ENCODE data around the gene COQ5. TPM values are rescaled to one million over a fixed set of nuclear protein-coding genes. Genes with fewer than 3 reads are reported as not detected.

Gene COQ5
- total and polyA plus RNA-seq, 2 of the 4 experiments (the other 2 are of a cell fraction): 21.6 to 25.1 TPM

DNA sequence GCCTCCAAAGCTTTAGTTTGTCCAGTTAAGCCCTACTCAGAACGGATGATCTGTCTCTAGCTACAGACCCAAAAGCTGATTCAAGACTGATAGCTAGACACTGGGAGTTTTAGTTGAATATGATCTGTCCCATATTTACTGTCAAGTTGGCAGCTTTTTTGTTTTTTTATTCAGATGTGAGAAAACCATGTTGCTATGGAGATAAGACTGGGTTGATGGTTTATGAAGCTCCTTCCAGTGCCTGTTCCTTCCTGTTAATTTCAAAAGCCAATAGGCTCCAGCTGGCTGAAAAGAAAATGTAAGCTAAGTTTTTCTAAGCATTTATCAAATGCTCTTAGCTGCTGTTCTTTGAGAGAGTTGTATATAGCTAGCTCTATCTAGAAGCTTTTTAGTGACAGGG is 28.4 kb downstream of the COQ5 start:
- CTCF ChIA-PET: no interaction called here
- no TSS peak for BruUV-seq (replicated peaks)
- no peak overlapping the region for H4K5ac ChIP-seq (ENCODE audit: low read depth, low read length)
- dilution Hi-C loops (cut with HindIII; ENCODE audit: low sequenced_read_pairs, unreplicated experiment): no loop called here
- no peak overlapping the region for H4K8ac ChIP-seq (ENCODE audit: low read depth in 2 of 2, low read length in 2 of 2)
- H2BK15ac ChIP-seq (ENCODE audit: low read depth, low read length): no peak overlapping the region
- peaks cover 4 to 23% of the 10 kb centered on the region in 2 experiments for H3K79me1 ChIP-seq (ENCODE audit: low read depth in 1 of 2, low read length in 2 of 2)
- H3K4ac ChIP-seq (ENCODE audit: low read depth, low read length): no peak overlapping the region
- H3K27me3 ChIP-seq (ENCODE audit: control insufficient read depth, insufficient read depth, low read length): no peaks in the 10 kb centered on the region
- H4K20me1 ChIP-seq (ENCODE audit: insufficient read depth, low read length): peaks cover 27% of the 10 kb centered on the region
- no peak overlapping the region for H2BK5ac ChIP-seq (ENCODE audit: low read depth, low read length, poor library complexity, severe bottlenecking)
- no peak overlapping the region for H2BK120ac ChIP-seq (ENCODE audit: low read depth, low read length)
- no peak overlapping the region for H3K4me3 ChIP-seq (ENCODE audit: insufficient read depth, low read depth, low read length)
- H2BK20ac ChIP-seq (ENCODE audit: low read depth, low read length): no peak overlapping the region
- H3K56ac ChIP-seq (ENCODE audit: extremely low read depth, insufficient read depth, low read length): no peak overlapping the region
- H3K23ac ChIP-seq (ENCODE audit: low read depth, low read length): no peak overlapping the region
- no peak overlapping the region for H3K14ac ChIP-seq (replicated peaks; ENCODE audit: low read depth, low read length)
- no peak overlapping the region for H4K91ac ChIP-seq (ENCODE audit: insufficient read depth, low read depth, low read length)
- H3K4me2 ChIP-seq (ENCODE audit: low read depth, low read length): no peak overlapping the region
- no peak overlapping the region for H2AFZ ChIP-seq (replicated peaks; ENCODE audit: low read length, poor library complexity)
- no peak overlapping the region for H3K27ac ChIP-seq (ENCODE audit: insufficient read depth, low read length)
- H3K9me3 ChIP-seq (ENCODE audit: control insufficient read depth, insufficient read depth, low read length): no peaks in the 10 kb centered on the region
- no peak overlapping the region for H3K9ac ChIP-seq (ENCODE audit: low read depth, low read length)
- WGBS, 2 experiments (ENCODE audit: extremely low coverage in 2 of 2, insufficient read length in 1 of 2): 60% methylated on average over 1 of the region's 1 CpG; no CpG with 5 or more reads in 1 of the 2 experiments
- H3K36me3 ChIP-seq (ENCODE audit: control insufficient read depth, insufficient read depth, low read length): peaks cover 18% of the 10 kb centered on the region
- no peak overlapping the region for H2AK9ac ChIP-seq (replicated peaks; ENCODE audit: low read depth, low read length, poor library complexity)
- DNase-seq (peak; percentile 30), ATAC-seq (ENCODE audit: low read depth) (no peak)
- H3K18ac ChIP-seq (ENCODE audit: low read depth, low read length): no peak overlapping the region
- H3K4me1 ChIP-seq (ENCODE audit: control insufficient read depth, insufficient read depth, low read length): no peaks in the 10 kb centered on the region; the same call in 1 of the 2 replicates
- POLR2A ChIA-PET (ENCODE audit: unreplicated experiment): no interaction called here
- no peaks in the 10 kb centered on the region for H3K9me1 ChIP-seq (ENCODE audit: insufficient read depth, low read length)
- TF ChIP-seq MAZ (IDR thresholded peaks at IDR 0.05; ENCODE audit: borderline replicate concordance, low read depth, low read length): no peak
- no peak for TF ChIP-seq RCOR1 (IDR thresholded peaks at IDR 0.05; ENCODE audit: insufficient replicate concordance, low read length)
- TF ChIP-seq FOS (IDR thresholded peaks at IDR 0.05; ENCODE audit: low read depth, low read length): no peak
- no peak for TF ChIP-seq CHD1 (IDR thresholded peaks at IDR 0.05; ENCODE audit: low read depth, low read length)
- TF ChIP-seq, protein P1, sequence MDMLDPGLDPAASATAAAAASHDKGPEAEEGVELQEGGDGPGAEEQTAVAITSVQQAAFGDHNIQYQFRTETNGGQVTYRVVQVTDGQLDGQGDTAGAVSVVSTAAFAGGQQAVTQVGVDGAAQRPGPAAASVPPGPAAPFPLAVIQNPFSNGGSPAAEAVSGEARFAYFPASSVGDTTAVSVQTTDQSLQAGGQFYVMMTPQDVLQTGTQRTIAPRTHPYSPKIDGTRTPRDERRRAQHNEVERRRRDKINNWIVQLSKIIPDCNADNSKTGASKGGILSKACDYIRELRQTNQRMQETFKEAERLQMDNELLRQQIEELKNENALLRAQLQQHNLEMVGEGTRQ (IDR thresholded peaks at IDR 0.05; ENCODE audit: low read depth, low read length): no peak
- TF ChIP-seq NFE2L2 (IDR thresholded peaks at IDR 0.05; ENCODE audit: low read depth, low read length): no peak
- TF ChIP-seq MAFK (IDR thresholded peaks at IDR 0.05; ENCODE audit: low read depth, low read length): no peak
- TF ChIP-seq CEBPB (IDR thresholded peaks at IDR 0.05; ENCODE audit: low read depth, low read length): no peak
- no peak for TF ChIP-seq RFX5 (IDR thresholded peaks at IDR 0.05; ENCODE audit: low read depth, low read length)
- TF ChIP-seq, protein P2, sequence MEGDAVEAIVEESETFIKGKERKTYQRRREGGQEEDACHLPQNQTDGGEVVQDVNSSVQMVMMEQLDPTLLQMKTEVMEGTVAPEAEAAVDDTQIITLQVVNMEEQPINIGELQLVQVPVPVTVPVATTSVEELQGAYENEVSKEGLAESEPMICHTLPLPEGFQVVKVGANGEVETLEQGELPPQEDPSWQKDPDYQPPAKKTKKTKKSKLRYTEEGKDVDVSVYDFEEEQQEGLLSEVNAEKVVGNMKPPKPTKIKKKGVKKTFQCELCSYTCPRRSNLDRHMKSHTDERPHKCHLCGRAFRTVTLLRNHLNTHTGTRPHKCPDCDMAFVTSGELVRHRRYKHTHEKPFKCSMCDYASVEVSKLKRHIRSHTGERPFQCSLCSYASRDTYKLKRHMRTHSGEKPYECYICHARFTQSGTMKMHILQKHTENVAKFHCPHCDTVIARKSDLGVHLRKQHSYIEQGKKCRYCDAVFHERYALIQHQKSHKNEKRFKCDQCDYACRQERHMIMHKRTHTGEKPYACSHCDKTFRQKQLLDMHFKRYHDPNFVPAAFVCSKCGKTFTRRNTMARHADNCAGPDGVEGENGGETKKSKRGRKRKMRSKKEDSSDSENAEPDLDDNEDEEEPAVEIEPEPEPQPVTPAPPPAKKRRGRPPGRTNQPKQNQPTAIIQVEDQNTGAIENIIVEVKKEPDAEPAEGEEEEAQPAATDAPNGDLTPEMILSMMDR (conservative IDR thresholded peaks at IDR 0.05; ENCODE audit: low read depth, low read length): no peak
- TF ChIP-seq POLR2A (IDR thresholded peaks at IDR 0.05; ENCODE audit: low read depth, low read length): no peak
- TF ChIP-seq, protein P3, sequence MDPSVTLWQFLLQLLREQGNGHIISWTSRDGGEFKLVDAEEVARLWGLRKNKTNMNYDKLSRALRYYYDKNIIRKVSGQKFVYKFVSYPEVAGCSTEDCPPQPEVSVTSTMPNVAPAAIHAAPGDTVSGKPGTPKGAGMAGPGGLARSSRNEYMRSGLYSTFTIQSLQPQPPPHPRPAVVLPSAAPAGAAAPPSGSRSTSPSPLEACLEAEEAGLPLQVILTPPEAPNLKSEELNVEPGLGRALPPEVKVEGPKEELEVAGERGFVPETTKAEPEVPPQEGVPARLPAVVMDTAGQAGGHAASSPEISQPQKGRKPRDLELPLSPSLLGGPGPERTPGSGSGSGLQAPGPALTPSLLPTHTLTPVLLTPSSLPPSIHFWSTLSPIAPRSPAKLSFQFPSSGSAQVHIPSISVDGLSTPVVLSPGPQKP (IDR thresholded peaks at IDR 0.05; ENCODE audit: borderline replicate concordance, low read depth, low read length): no peak
- in situ Hi-C loops (cut with MboI; ENCODE audit: low sequenced_read_pairs): no loop called here
- intact Hi-C loops (cut with micrococcal nuclease): no loop called here
- H2AK5ac ChIP-seq (ENCODE audit: low read depth, low read length): no peak overlapping the region
